Rectal smooth muscle tissue (tissue), 1 donor: ENCODE results near the gene STARD4.

Experiments
- H3K27ac ChIP-seq: one replicate; pipeline ENCODE4 v1.7.0; 2013; ENCODE audit warnings: low read depth, low read length, inconsistent platforms
- H3K27me3 ChIP-seq: one replicate; pipeline ENCODE4 v1.7.0; 2013; ENCODE audit warnings: low read length; ENCODE audit not compliant: control insufficient read depth, insufficient read depth
- H3K36me3 ChIP-seq: one replicate; pipeline ENCODE4 v1.7.0; 2013; ENCODE audit warnings: low read length; ENCODE audit not compliant: control insufficient read depth, insufficient read depth
- H3K4me1 ChIP-seq: one replicate; pipeline ENCODE4 v1.7.0; 2013; ENCODE audit warnings: low read length; ENCODE audit not compliant: control insufficient read depth, insufficient read depth
- H3K4me3 ChIP-seq: one replicate; pipeline ENCODE4 v1.7.0; 2013; ENCODE audit warnings: low read length
- H3K9ac ChIP-seq: one replicate; pipeline ENCODE4 v1.7.0; 2013; ENCODE audit warnings: low read length

STARD4 gene

GRCh38 chr5:111514087-111514486 is 1.8 kb upstream of the STARD4 start:
- H3K4me1 ChIP-seq = peaks cover 5% of the 10 kb centered on the region
- H3K4me3 ChIP-seq = no peak overlapping the region
- H3K36me3 ChIP-seq = no peaks in the 10 kb centered on the region
- H3K27me3 ChIP-seq = no peaks in the 10 kb centered on the region
- H3K9ac ChIP-seq = no peak overlapping the region
- no peak overlapping the region for H3K27ac ChIP-seq

GRCh38 chr5:111513131-111513520 is 791 bp upstream of the STARD4 start:
- H3K4me3 ChIP-seq = peak overlapping the region; percentile 98
- peaks cover 5% of the 10 kb centered on the region for H3K4me1 ChIP-seq
- H3K9ac ChIP-seq = peak overlapping the region; percentile 24
- H3K27ac ChIP-seq = no peak overlapping the region
- no peaks in the 10 kb centered on the region for H3K36me3 ChIP-seq
- H3K27me3 ChIP-seq = no peaks in the 10 kb centered on the region

- H3K9ac ChIP-seq = peak overlapping the region; percentile 78
- H3K36me3 ChIP-seq = no peaks in the 10 kb centered on the region
- H3K4me1 ChIP-seq = peaks cover 5% of the 10 kb centered on the region
- H3K27ac ChIP-seq = peak overlapping the region; percentile 69
- no peaks in the 10 kb centered on the region for H3K27me3 ChIP-seq
- peak overlapping the region; percentile 98 for H3K4me3 ChIP-seq
These were observed 432 bp downstream of the STARD4 start for GRCh38 chr5:111511831-111512374.

- H3K27me3 ChIP-seq = no peaks in the 10 kb centered on the region
- H3K9ac ChIP-seq = no peak overlapping the region
- H3K27ac ChIP-seq = no peak overlapping the region
- H3K4me3 ChIP-seq = peak overlapping the region; percentile 98
- H3K4me1 ChIP-seq = peaks cover 5% of the 10 kb centered on the region
- no peaks in the 10 kb centered on the region for H3K36me3 ChIP-seq
These were observed 1.0 kb downstream of the STARD4 start for GRCh38 chr5:111511174-111511830.

- H3K4me1 ChIP-seq = peaks cover 5% of the 10 kb centered on the region
- no peak overlapping the region for H3K9ac ChIP-seq
- H3K27me3 ChIP-seq = no peaks in the 10 kb centered on the region
- no peaks in the 10 kb centered on the region for H3K36me3 ChIP-seq
- H3K27ac ChIP-seq = no peak overlapping the region
- H3K4me3 ChIP-seq = no peak overlapping the region
These were observed 3.2 kb downstream of the STARD4 start for GRCh38 chr5:111509119-111509518.

- no peak overlapping the region for H3K9ac ChIP-seq
- H3K36me3 ChIP-seq = no peaks in the 10 kb centered on the region
- H3K4me3 ChIP-seq = no peak overlapping the region
- H3K4me1 ChIP-seq = no peaks in the 10 kb centered on the region
- H3K27me3 ChIP-seq = no peaks in the 10 kb centered on the region
- no peak overlapping the region for H3K27ac ChIP-seq
These were observed 5.1 kb downstream of the STARD4 start for GRCh38 chr5:111507276-111507675.

- Histone ChIP-seq H3K27me3 (no peaks in the 10 kb centered on the region), H3K4me3 (no peak overlapping the region), H3K27ac (no peak overlapping the region), H3K9ac (no peak overlapping the region), H3K4me1 (no peaks in the 10 kb centered on the region), H3K36me3 (no peaks in the 10 kb centered on the region)
These were observed 7.2 kb downstream of the STARD4 start for GRCh38 chr5:111505096-111505495.

GRCh38 chr5:111502956-111503355 is 9.4 kb downstream of the STARD4 start:
- Histone ChIP-seq H3K9ac (no peak overlapping the region), H3K36me3 (no peaks in the 10 kb centered on the region), H3K27ac (no peak overlapping the region), H3K27me3 (no peaks in the 10 kb centered on the region), H3K4me3 (no peak overlapping the region), H3K4me1 (no peaks in the 10 kb centered on the region)

GRCh38 chr5:111498346-111498745 is 14.0 kb downstream of the STARD4 start:
- H3K9ac ChIP-seq = no peak overlapping the region
- H3K27ac ChIP-seq = no peak overlapping the region
- H3K36me3 ChIP-seq = no peaks in the 10 kb centered on the region
- H3K4me3 ChIP-seq = no peak overlapping the region
- H3K27me3 ChIP-seq = no peaks in the 10 kb centered on the region
- H3K4me1 ChIP-seq = no peaks in the 10 kb centered on the region

GRCh38 chr5:111495159-111495558 is 17.2 kb downstream of the STARD4 start:
- no peaks in the 10 kb centered on the region for H3K36me3 ChIP-seq
- no peaks in the 10 kb centered on the region for H3K4me1 ChIP-seq
- H3K27ac ChIP-seq = no peak overlapping the region
- H3K4me3 ChIP-seq = no peak overlapping the region
- H3K9ac ChIP-seq = no peak overlapping the region
- no peaks in the 10 kb centered on the region for H3K27me3 ChIP-seq

GRCh38 chr5:111494355-111494999 is 17.9 kb downstream of the STARD4 start:
- H3K27ac ChIP-seq = no peak overlapping the region
- H3K27me3 ChIP-seq = no peaks in the 10 kb centered on the region
- H3K4me1 ChIP-seq = no peaks in the 10 kb centered on the region
- H3K4me3 ChIP-seq = no peak overlapping the region
- no peak overlapping the region for H3K9ac ChIP-seq
- H3K36me3 ChIP-seq = no peaks in the 10 kb centered on the region

GRCh38 chr5:111493031-111493430 is 19.3 kb downstream of the STARD4 start:
- H3K4me1 ChIP-seq = no peaks in the 10 kb centered on the region
- no peaks in the 10 kb centered on the region for H3K27me3 ChIP-seq
- H3K27ac ChIP-seq = no peak overlapping the region
- H3K36me3 ChIP-seq = no peaks in the 10 kb centered on the region
- H3K4me3 ChIP-seq = no peak overlapping the region
- H3K9ac ChIP-seq = no peak overlapping the region

- no peaks in the 10 kb centered on the region for H3K4me1 ChIP-seq
- no peak overlapping the region for H3K9ac ChIP-seq
- no peaks in the 10 kb centered on the region for H3K27me3 ChIP-seq
- no peak overlapping the region for H3K27ac ChIP-seq
- H3K4me3 ChIP-seq = no peak overlapping the region
- no peaks in the 10 kb centered on the region for H3K36me3 ChIP-seq
These were observed 24.0 kb downstream of the STARD4 start for GRCh38 chr5:111488353-111488752.
